ENCODE data around the gene LRRC51.

DNA sequence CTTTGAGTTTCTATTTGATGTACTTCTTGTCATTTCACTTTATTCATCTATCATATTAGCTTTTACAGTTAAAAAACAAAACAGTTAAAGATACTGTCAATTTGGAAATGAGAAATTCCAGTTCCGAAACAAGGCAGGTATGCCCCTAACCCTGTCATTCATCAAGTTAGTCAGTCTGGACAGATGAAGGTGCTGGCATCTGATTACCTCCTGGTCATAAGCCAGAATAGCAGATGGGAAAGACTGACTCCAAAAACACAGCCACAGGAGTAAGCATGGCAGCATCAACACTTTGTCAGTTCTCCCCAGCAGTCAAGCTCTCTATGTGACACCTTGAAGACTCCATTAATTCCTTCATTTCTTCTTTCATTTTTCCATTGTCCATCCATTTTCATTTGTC is 4.3 kb downstream of the LRRC51 start:
- TF ChIP-seq EZH2 (IDR thresholded peaks at IDR 0.05): no peak
- no peak for TF ChIP-seq POLR2AphosphoS5 (IDR thresholded peaks at IDR 0.05; ENCODE audit: borderline replicate concordance, low read depth, low read length)
